Measurements from ENCODE around the gene PTGDS. TPM values are rescaled to one million over a fixed set of nuclear protein-coding genes. Genes with fewer than 3 reads are reported as not detected.

The PTGDS gene
- total and polyA plus RNA-seq, 2 experiments from 2014 or later, result 0.25 TPM; not detected in 1

DNA sequence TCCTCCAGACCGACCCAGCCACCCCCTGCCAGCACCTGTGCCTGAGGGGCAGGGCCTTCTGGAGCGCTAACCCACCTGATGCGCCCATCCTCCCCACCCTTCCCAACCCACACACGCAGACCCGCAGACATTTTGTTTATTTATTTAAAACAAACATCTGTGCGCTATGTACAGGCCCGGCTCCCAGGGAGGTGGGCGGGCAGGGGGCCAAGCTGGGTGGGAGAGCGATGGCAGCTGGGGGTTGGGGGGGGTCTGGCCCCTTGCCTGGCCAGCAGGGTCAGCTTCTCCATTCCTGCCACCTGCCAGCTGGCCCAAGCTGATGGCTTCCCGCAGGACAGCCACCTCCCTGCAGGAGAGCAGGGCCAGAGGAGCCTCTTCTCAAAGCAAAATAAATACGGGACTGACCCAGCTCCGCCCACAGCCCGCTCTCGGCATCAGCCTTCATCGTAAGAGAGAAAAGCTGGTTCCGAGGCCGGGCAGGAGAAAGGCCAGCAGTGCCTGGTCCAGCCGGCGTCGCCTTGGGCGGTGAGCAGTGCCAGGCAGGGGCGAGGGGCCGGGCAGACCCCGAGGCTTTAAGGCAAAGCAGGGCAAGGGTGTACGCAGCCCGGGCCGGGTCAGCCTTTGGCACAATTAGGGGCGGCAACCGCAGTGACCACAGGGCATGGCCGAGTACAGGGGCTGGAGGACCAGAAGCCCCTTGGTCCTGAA, 30.0 kb downstream of the PTGDS start:
- H3K4me2 ChIP-seq (ENCODE audit: unreplicated experiment), result no peak overlapping the region
- H3F3A ChIP-seq (ENCODE audit: insufficient read depth), result no peaks in the 10 kb centered on the region
- TF ChIP-seq EZH2 (IDR thresholded peaks at IDR 0.05; ENCODE audit: insufficient read depth, poor library complexity, severe bottlenecking), result no peak
- no peak for TF ChIP-seq EZH2phosphoT487 (IDR thresholded peaks at IDR 0.05; ENCODE audit: insufficient read depth, low read depth)
- no peaks in the 10 kb centered on the region for H3K4me1 ChIP-seq (ENCODE audit: insufficient read depth)
- H3K27me3 ChIP-seq (replicated peaks; ENCODE audit: insufficient read depth), result no peaks in the 10 kb centered on the region
- no peaks in the 10 kb centered on the region for H4K20me1 ChIP-seq (ENCODE audit: insufficient read depth)
- no peak overlapping the region for H3K4me3 ChIP-seq
- in situ Hi-C loops (cut with MboI), result no loop called here
- no peaks in the 10 kb centered on the region for H3K9me2 ChIP-seq (ENCODE audit: insufficient read depth)
- H3K9me3 ChIP-seq (ENCODE audit: low read depth), result no peaks in the 10 kb centered on the region
- no peaks in the 10 kb centered on the region for H3K36me3 ChIP-seq (ENCODE audit: low read depth)
- 81 to 85% methylated on average over 27 to 30 of the region's 30 CpGs for WGBS, 2 experiments (ENCODE audit: low coverage in 1 of 2, low lambda C conversion rate in 2 of 2, missing lambda C conversion rate in 2 of 2)
- no peak overlapping the region for H3K9ac ChIP-seq
- H3K79me2 ChIP-seq (ENCODE audit: insufficient read depth), result no peaks in the 10 kb centered on the region
- H2AFZ ChIP-seq, result no peak overlapping the region
- H3K27ac ChIP-seq, result no peak overlapping the region
- DNase-seq, result no peak

DNA sequence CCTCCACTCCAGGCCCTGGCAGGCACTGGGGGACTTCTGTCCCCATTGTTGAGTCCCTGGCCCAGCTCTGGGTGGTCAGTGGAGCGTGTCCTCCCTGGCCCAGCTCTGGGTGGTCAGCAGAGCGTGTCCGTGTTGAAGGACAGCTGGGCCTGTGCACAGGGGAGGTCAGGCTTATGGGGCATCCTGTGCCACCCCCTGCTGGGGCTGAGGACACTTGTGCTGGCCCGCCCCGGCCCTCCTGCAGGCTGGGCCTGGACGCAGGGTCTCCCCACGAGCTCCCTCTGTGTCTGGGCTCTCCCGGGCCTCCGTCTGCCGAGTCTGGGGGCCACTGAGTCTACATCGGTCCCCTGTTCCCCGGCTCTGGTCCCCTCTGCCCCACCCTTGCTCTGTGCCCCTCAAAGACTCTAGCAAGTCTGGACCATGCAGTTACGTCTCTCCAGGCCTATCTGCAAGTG, 30.5 kb downstream of the PTGDS start:
- no peak overlapping the region for H3K4me2 ChIP-seq (ENCODE audit: unreplicated experiment)
- no peaks in the 10 kb centered on the region for H3K79me2 ChIP-seq (ENCODE audit: insufficient read depth)
- no peaks in the 10 kb centered on the region for H3F3A ChIP-seq (ENCODE audit: insufficient read depth)
- H3K4me1 ChIP-seq (ENCODE audit: insufficient read depth), result no peaks in the 10 kb centered on the region
- H4K20me1 ChIP-seq (ENCODE audit: insufficient read depth), result no peaks in the 10 kb centered on the region
- no peak for TF ChIP-seq EZH2phosphoT487 (IDR thresholded peaks at IDR 0.05; ENCODE audit: insufficient read depth, low read depth)
- TF ChIP-seq EZH2 (IDR thresholded peaks at IDR 0.05; ENCODE audit: insufficient read depth, poor library complexity, severe bottlenecking), result no peak
- 84 to 86% methylated on average over 8 to 13 of the region's 13 CpGs for WGBS, 2 experiments (ENCODE audit: low coverage in 1 of 2, low lambda C conversion rate in 2 of 2, missing lambda C conversion rate in 2 of 2)
- H3K4me3 ChIP-seq, result no peak overlapping the region
- H3K9ac ChIP-seq, result no peak overlapping the region
- H2AFZ ChIP-seq, result no peak overlapping the region
- H3K27me3 ChIP-seq (replicated peaks; ENCODE audit: insufficient read depth), result no peaks in the 10 kb centered on the region
- H3K9me3 ChIP-seq (ENCODE audit: low read depth), result no peaks in the 10 kb centered on the region
- H3K27ac ChIP-seq, result no peak overlapping the region
- H3K9me2 ChIP-seq (ENCODE audit: insufficient read depth), result no peaks in the 10 kb centered on the region
- H3K36me3 ChIP-seq (ENCODE audit: low read depth), result no peaks in the 10 kb centered on the region
- DNase-seq, result no peak
- in situ Hi-C loops (cut with MboI), result no loop called here

DNA sequence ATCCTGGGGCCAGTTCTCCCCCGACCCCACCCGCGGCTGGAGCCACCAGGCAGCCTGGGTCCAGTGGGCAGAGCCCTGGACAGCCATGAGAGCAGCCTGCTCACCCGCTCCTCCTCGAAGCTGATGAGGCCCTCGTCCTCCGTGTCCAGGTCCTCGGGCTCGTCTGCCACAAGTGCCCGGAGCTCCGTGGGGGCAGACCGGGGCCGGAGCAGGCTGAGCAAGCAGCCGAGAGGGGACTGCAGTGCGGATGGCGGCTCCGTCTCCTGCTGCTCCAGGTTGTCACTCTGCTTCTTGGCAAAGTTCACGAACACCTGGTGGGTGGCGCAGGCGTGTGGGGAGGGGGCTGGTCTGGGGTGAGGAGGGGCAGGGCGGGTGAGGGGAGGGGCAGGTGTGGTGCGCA, 31.0 kb downstream of the PTGDS start:
- TF ChIP-seq EZH2 (IDR thresholded peaks at IDR 0.05; ENCODE audit: insufficient read depth, poor library complexity, severe bottlenecking), result no peak
- TF ChIP-seq EZH2phosphoT487 (IDR thresholded peaks at IDR 0.05; ENCODE audit: insufficient read depth, low read depth), result no peak
- in situ Hi-C loops (cut with MboI), result no loop called here
- Histone ChIP-seq H3K4me2 (ENCODE audit: unreplicated experiment) (no peak overlapping the region), H3F3A (ENCODE audit: insufficient read depth) (no peaks in the 10 kb centered on the region), H3K4me3 (no peak overlapping the region), H3K9ac (no peak overlapping the region), H3K27me3 (replicated peaks; ENCODE audit: insufficient read depth) (no peaks in the 10 kb centered on the region), H2AFZ (no peak overlapping the region), H3K4me1 (ENCODE audit: insufficient read depth) (no peaks in the 10 kb centered on the region), H3K9me2 (ENCODE audit: insufficient read depth) (no peaks in the 10 kb centered on the region), H4K20me1 (ENCODE audit: insufficient read depth) (no peaks in the 10 kb centered on the region), H3K9me3 (ENCODE audit: low read depth) (no peaks in the 10 kb centered on the region), H3K36me3 (ENCODE audit: low read depth) (no peaks in the 10 kb centered on the region), H3K79me2 (ENCODE audit: insufficient read depth) (no peaks in the 10 kb centered on the region), H3K27ac (no peak overlapping the region)
- 74 to 78% methylated on average over 16 to 22 of the region's 22 CpGs for WGBS, 2 experiments (ENCODE audit: low coverage in 1 of 2, low lambda C conversion rate in 2 of 2, missing lambda C conversion rate in 2 of 2)
- DNase-seq, result no peak

DNA sequence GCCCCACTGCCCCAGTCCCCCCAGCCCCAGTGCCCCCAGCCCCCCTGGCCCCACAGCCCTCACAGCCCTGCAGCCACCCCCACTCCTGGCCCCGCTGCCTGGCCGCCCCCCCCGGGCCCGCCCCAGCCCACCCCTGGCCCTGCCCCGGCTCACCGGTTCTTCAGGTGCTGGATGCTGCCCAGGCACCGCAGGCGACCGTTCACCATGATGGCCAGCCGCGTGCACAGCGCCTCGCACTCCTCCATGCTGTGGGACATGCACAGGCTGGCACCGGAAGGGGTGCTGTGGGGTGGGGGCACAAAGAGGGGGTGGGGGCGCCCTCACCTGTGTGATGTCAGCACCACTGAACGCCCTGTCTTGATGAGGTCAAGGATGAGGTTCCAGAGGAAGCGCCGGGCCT, 31.9 kb downstream of the PTGDS start:
- H3K4me3 ChIP-seq, result no peak overlapping the region
- no peaks in the 10 kb centered on the region for H3K9me2 ChIP-seq (ENCODE audit: insufficient read depth)
- no peaks in the 10 kb centered on the region for H3K36me3 ChIP-seq (ENCODE audit: low read depth)
- WGBS, 2 experiments (ENCODE audit: low coverage in 1 of 2, low lambda C conversion rate in 2 of 2, missing lambda C conversion rate in 2 of 2), result 92 to 95% methylated on average over 8 to 18 of the region's 18 CpGs
- no peaks in the 10 kb centered on the region for H3K79me2 ChIP-seq (ENCODE audit: insufficient read depth)
- H3K9me3 ChIP-seq (ENCODE audit: low read depth), result no peaks in the 10 kb centered on the region
- H2AFZ ChIP-seq, result no peak overlapping the region
- no peak for TF ChIP-seq EZH2phosphoT487 (IDR thresholded peaks at IDR 0.05; ENCODE audit: insufficient read depth, low read depth)
- no peak for TF ChIP-seq EZH2 (IDR thresholded peaks at IDR 0.05; ENCODE audit: insufficient read depth, poor library complexity, severe bottlenecking)
- no peaks in the 10 kb centered on the region for H3K4me1 ChIP-seq (ENCODE audit: insufficient read depth)
- H3K27ac ChIP-seq, result no peak overlapping the region
- H3K9ac ChIP-seq, result no peak overlapping the region
- in situ Hi-C loops (cut with MboI), result no loop called here
- no peaks in the 10 kb centered on the region for H3K27me3 ChIP-seq (replicated peaks; ENCODE audit: insufficient read depth)
- H3K4me2 ChIP-seq (ENCODE audit: unreplicated experiment), result no peak overlapping the region
- H4K20me1 ChIP-seq (ENCODE audit: insufficient read depth), result no peaks in the 10 kb centered on the region
- H3F3A ChIP-seq (ENCODE audit: insufficient read depth), result no peaks in the 10 kb centered on the region
- no peak for DNase-seq
